Adrenal gland (tissue), 12 donors: ENCODE data around the gene NUAK2. TPM values are rescaled to one million over a fixed set of nuclear protein-coding genes. Genes with fewer than 3 reads are reported as not detected.

Source experiments
- DNase-seq, 7 donors: peaks; one replicate each; pipeline ENCODE4 v3.0.0-alpha.2; 2019 to 2020
- H3K27ac ChIP-seq, 5 donors: fragments of 200-600 bp; sonication (generic) in 4 of 5; 1 replicate in 3 of 5; 2 replicates in 2 of 5; pipeline versions ENCODE4 v1.5.1 to v1.8.0; 2016 to 2020; ENCODE audit warnings: mild to moderate bottlenecking in 1 of 5
- H3K27me3 ChIP-seq: fragments of 200-600 bp; 2 replicates; pipeline ENCODE4 v1.8.0; 2021
- H3K36me3 ChIP-seq, 2 donors: fragments of 200-600 bp; replicated peaks in 1 of 2; 1 replicate in 1 of 2; 2 replicates in 1 of 2; pipeline versions ENCODE4 v1.5.1 to v1.8.0; 2018 to 2022
- H3K4me1 ChIP-seq, 2 donors: fragments of 200-600 bp; replicated peaks in 1 of 2; 1 replicate in 1 of 2; 2 replicates in 1 of 2; pipeline versions ENCODE4 v1.5.1 to v1.8.0; 2018 to 2021
- H3K4me3 ChIP-seq, 4 donors: fragments of 200-600 bp; sonication (generic) in 3 of 4; one replicate each; pipeline ENCODE4 v1.5.1; 2016 to 2018
- H3K9me3 ChIP-seq, 3 donors: fragments of 200-600 bp; sonication (generic) in 1 of 3; replicated peaks in 1 of 3; 1 replicate in 2 of 3; 2 replicates in 1 of 3; pipeline versions ENCODE4 v1.5.1 to v1.8.0; 2016 to 2021
- POLR2A ChIP-seq, 2 donors: fragments of 450-650 bp; IDR thresholded peaks; one replicate each; pipeline ENCODE4 v1.6.1; 2017; ENCODE audit warnings: antibody characterized with exemption in 2 of 2, mild to moderate bottlenecking in 2 of 2, moderate library complexity in 1 of 2
- WGBS, 4 donors: extraction: QIAGEN DNeasy Blood & Tissue Kit in 2 of 4; methylation state at CpG; one replicate each; pipeline versions ENCODE4 v1.1.5 to v1.1.7; 2013 to 2017; 5-methylcytosine and 5-hydroxymethylcytosine counted together
- intact Hi-C, 2 donors: fragments of 100-400 bp; cut with DNase I; formaldehyde crosslinking; loops; one replicate each; pipeline versions ENCODE4 v1.14.1 to v1.15.0; 2022 to 2023
- polyA plus RNA-seq, 3 donors: library from polyadenylated mRNA; stranded (reverse); fragments of 200-250 nt in 2 of 3; fragments of 350-450 nt in 1 of 3; fragmentation: Illumina TruSeq in 1 of 3; extraction: RNeasy Lipid Tissue Mini Kit (QIAGEN cat#74804) in 1 of 3; gene quantifications; one replicate each; pipeline ENCODE4 v1.2.3, GENCODE V29; 2013 to 2014
- total RNA-seq, 9 donors: library from RNA; depleted of rRNA in 4 of 9; stranded (reverse); fragments of >200 nt in 4 of 9; fragments of 120-200 nt in 1 of 9; fragmentation: NEBNext Ultra II Directional in 1 of 9; extraction: Animal tissue kit (Norgen Biotek cat#: 25700) in 1 of 9; gene quantifications; one replicate each; pipeline versions ENCODE4 v1.1.0 to v1.2.4, GENCODE V29; 2013 to 2023
- TF ChIP-seq, protein P1 (sequence below), 6 experiments: fragments of 450-650 bp in 4 of 6; fragments of 200-600 bp in 2 of 6; sonication (generic) in 1 of 6; IDR thresholded peaks; 1 replicate in 5 of 6; 2 replicates in 1 of 6; pipeline versions ENCODE4 v1.5.1 to v1.8.0; 2016 to 2021; ENCODE audit warnings: antibody characterized with exemption in 6 of 6, mild to moderate bottlenecking in 2 of 6, moderate library complexity in 1 of 6
- donor health status: healthy with polysubstance abuse.
- donor health status: Bipolar disorder and iron deficiency.
- donor health status: DM: yes; HTN: yes; CAD: no.
- donor health status: DM: no; HTN: no; CAD: no.
- donor health status: DM: no; HTN: no; CAD: no.
- donor health status: DM: yes; HTN: yes; CAD: no.

NUAK2 gene
- total and polyA plus RNA-seq, 12 donors: 0.95 to 9.9 (median 4.0) TPM

DNA sequence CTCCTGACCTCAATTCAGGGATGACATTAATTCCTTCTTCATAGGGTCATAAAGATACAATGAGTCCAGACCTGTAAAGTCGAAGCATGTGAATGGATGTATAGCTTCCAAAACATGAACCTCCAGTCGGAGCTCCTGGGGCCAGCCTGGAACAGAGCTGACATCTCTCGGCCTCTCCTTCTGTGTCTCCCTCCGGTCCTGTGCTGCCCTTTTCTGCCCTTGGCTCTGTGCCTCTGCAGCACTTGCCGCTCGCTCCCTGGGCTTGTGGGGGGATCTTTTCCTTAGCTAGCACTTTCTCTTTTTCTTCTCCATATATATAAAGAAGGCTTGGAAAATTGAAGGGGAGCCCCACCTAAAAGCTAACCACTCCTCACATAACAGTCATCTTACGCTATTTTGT, 51.3 kb downstream of the NUAK2 start:
- intact Hi-C loops: loop anchor here (10.0 kb wide), 2 partner anchors 165 to 225 kb away; no protein-coding TSS in a partner anchor
- H3K4me1 ChIP-seq: peaks cover 0 to 12% of the 10 kb centered on the region in 2 donors
- no peak overlapping the region for H3K27ac ChIP-seq
- H3K27me3 ChIP-seq: no peaks in the 10 kb centered on the region
- peaks cover 0 to 9% of the 10 kb centered on the region in 2 donors for H3K36me3 ChIP-seq
- TF ChIP-seq POLR2A (IDR thresholded peaks at IDR 0.05): no peak
- TF ChIP-seq, protein P1, sequence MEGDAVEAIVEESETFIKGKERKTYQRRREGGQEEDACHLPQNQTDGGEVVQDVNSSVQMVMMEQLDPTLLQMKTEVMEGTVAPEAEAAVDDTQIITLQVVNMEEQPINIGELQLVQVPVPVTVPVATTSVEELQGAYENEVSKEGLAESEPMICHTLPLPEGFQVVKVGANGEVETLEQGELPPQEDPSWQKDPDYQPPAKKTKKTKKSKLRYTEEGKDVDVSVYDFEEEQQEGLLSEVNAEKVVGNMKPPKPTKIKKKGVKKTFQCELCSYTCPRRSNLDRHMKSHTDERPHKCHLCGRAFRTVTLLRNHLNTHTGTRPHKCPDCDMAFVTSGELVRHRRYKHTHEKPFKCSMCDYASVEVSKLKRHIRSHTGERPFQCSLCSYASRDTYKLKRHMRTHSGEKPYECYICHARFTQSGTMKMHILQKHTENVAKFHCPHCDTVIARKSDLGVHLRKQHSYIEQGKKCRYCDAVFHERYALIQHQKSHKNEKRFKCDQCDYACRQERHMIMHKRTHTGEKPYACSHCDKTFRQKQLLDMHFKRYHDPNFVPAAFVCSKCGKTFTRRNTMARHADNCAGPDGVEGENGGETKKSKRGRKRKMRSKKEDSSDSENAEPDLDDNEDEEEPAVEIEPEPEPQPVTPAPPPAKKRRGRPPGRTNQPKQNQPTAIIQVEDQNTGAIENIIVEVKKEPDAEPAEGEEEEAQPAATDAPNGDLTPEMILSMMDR (IDR thresholded peaks at IDR 0.05): no peak
- no peak for DNase-seq
- no peak overlapping the region for H3K4me3 ChIP-seq
- no peaks in the 10 kb centered on the region for H3K9me3 ChIP-seq
- WGBS, 4 donors: 87 to 92% (median 91%) methylated on average over 7 of the region's 7 CpGs

DNA sequence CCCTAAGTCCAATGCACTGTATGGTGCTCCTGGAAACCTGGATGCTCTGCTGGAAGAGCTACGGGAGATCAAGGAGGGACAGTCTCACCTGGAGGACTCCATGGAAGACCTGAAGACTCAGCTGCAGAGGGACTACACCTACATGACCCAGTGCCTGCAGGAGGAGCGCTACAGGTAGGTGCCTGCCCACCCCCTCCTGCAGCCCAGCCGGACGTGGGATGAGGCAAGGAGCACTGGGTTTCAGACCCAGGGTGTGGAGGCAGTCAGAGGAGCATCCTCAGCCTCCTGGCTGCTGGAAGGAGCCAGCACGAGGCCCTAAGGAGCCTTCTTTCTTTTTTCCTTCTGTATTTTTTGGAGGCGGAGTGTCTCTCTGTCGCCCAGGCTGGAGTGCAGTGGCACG, 51.8 kb downstream of the NUAK2 start:
- Histone ChIP-seq H3K27ac (no peak overlapping the region), H3K9me3 (no peaks in the 10 kb centered on the region), H3K27me3 (no peaks in the 10 kb centered on the region), H3K4me3 (no peak overlapping the region), H3K36me3 (peaks cover 0 to 9% of the 10 kb centered on the region in 2 donors), H3K4me1 (peaks cover 0 to 12% of the 10 kb centered on the region in 2 donors)
- no peak for DNase-seq
- 89 to 96% (median 93%) methylated on average over 6 to 8 of the region's 8 CpGs for WGBS, 4 donors
- no peak for TF ChIP-seq POLR2A (IDR thresholded peaks at IDR 0.05)
- TF ChIP-seq, protein P1 (IDR thresholded peaks at IDR 0.05): no peak
- intact Hi-C loops: loop anchor here (10.0 kb wide), 2 partner anchors 165 to 225 kb away; no protein-coding TSS in a partner anchor

DNA sequence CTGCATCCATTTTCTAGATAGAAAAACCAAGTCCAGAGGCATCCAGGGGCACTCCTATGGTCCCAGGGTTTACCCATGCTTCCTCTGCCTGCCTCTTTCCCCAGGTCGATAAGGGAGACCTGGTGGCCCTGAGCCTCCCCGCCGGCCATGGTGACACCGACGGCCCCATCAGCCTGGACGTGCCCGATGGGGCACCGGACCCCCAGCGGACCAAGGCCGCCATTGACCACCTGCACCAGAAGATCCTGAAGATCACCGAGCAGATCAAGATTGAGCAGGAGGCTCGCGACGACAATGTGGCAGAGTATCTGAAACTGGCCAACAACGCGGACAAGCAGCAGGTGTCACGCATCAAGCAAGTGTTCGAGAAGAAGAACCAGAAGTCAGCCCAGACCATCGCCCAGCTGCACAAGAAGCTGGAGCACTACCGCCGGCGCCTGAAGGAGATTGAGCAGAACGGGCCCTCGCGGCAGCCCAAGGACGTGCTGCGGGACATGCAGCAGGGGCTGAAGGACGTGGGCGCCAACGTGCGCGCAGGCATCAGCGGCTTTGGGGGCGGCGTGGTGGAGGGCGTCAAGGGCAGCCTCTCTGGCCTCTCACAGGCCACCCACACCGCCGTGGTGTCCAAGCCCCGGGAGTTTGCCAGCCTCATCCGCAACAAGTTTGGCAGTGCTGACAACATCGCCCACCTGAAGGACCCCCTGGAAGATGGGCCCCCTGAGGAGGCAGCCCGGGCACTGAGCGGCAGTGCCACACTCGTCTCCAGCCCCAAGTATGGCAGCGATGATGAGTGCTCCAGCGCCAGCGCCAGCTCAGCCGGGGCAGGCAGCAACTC, 52.5 kb downstream of the NUAK2 start:
- DNase-seq: no peak
- intact Hi-C loops: no loop called here
- Histone ChIP-seq H3K4me3 (no peak overlapping the region), H3K4me1 (peaks cover 0 to 6% of the 10 kb centered on the region in 2 donors), H3K27me3 (no peaks in the 10 kb centered on the region), H3K27ac (no peak overlapping the region), H3K9me3 (no peaks in the 10 kb centered on the region), H3K36me3 (peaks cover 0 to 9% of the 10 kb centered on the region in 2 donors)
- WGBS, 4 donors: 95 to 97% (median 96%) methylated on average over 24 to 48 of the region's 48 CpGs
- TF ChIP-seq, protein P1 (IDR thresholded peaks at IDR 0.05): no peak
- TF ChIP-seq POLR2A (IDR thresholded peaks at IDR 0.05): no peak

DNA sequence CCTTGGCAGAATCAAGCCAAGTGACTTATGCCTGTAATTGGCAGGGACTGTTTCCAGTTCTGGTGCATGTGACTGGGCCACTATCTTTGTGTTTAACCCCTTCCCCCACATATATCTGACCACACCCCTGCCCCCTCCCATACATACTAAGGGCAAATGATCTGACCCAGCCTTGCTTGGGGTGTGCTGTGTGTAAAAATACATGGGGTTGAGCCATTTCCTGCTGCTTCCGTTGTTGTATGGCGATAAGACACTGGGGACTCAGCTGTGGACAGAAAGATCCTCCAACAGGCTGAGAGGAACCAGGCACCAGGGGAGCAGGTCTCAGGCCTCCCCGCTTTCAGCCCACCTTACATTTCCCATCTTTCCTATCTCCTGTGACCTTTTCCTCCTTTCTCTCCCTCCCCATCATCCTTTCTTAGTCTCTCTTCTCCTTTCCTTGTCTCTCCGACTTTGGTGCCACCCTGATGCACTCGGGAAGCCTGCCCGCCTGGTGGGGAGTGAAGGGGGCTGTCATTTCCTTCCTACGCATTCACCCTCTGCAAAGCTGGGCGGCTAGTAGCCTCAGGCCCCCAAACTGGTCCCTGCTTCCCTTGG, 54.1 kb downstream of the NUAK2 start:
- TF ChIP-seq, protein P1 (IDR thresholded peaks at IDR 0.05): no peak
- TF ChIP-seq POLR2A (IDR thresholded peaks at IDR 0.05): no peak
- Histone ChIP-seq H3K36me3 (peaks cover 0 to 9% of the 10 kb centered on the region in 2 donors), H3K4me3 (no peak overlapping the region), H3K27me3 (no peaks in the 10 kb centered on the region), H3K4me1 (no peaks in the 10 kb centered on the region), H3K9me3 (no peaks in the 10 kb centered on the region), H3K27ac (no peak overlapping the region)
- no peak for DNase-seq
- intact Hi-C loops: no loop called here
- 75 to 82% (median 78%) methylated on average over 8 of the region's 8 CpGs for WGBS, 4 donors
